Ascending aorta (tissue), 2 donors: ENCODE results near the gene SLC49A3. TPM values are rescaled to one million over a fixed set of nuclear protein-coding genes. Genes with fewer than 3 reads are reported as not detected.
A peak's percentile ranks its signal among the peaks of the same experiment; 100 is the strongest.

Experiments
- DNase-seq, 2 donors: peaks; one replicate each; pipeline ENCODE4 v3.0.0-alpha.2; 2019; ENCODE audit warnings: low spot score in 2 of 2
- H3K27ac ChIP-seq, 2 donors: fragments of 200-600 bp; sonication (generic); one replicate each; pipeline ENCODE4 v1.5.1; 2016 to 2017; ENCODE audit warnings: mild to moderate bottlenecking in 1 of 2
- H3K27me3 ChIP-seq: fragments of 200-600 bp; sonication (generic); one replicate; pipeline ENCODE4 v1.5.1; 2017
- H3K36me3 ChIP-seq, 2 donors: fragments of 200-600 bp; sonication (generic); one replicate each; pipeline ENCODE4 v1.5.1; 2016
- H3K4me1 ChIP-seq, 2 donors: fragments of 200-600 bp; sonication (generic); one replicate each; pipeline ENCODE4 v1.5.1; 2016 to 2017; ENCODE audit warnings: mild to moderate bottlenecking in 1 of 2
- H3K4me3 ChIP-seq, 2 donors: fragments of 200-600 bp; sonication (generic); one replicate each; pipeline ENCODE4 v1.5.1; 2016 to 2017; ENCODE audit warnings: mild to moderate bottlenecking in 1 of 2
- H3K9me3 ChIP-seq, 2 donors: fragments of 200-600 bp; sonication (generic); one replicate each; pipeline ENCODE4 v1.5.1; 2016
- intact Hi-C: fragments of 100-400 bp; cut with DNase I; formaldehyde crosslinking; loops from one replicate; pipeline ENCODE4 v1.15.1; 2023
- total RNA-seq: library from RNA; depleted of rRNA; stranded (reverse); fragments of >200 nt; gene quantifications from one replicate; pipeline ENCODE4 v1.1.0, GENCODE V29; 2016
- TF ChIP-seq, protein P1 (sequence below), 3 experiments: fragments of 200-600 bp in 2 of 3; fragments of 450-650 bp in 1 of 3; sonication (generic) in 2 of 3; IDR thresholded peaks; one replicate each; pipeline ENCODE4 v1.5.1; 2016 to 2019; ENCODE audit warnings: antibody characterized with exemption in 3 of 3, mild to moderate bottlenecking in 1 of 3, moderate library complexity in 1 of 3

Gene SLC49A3
- total RNA-seq, 1 donor from 2014 or later = 17.7 TPM

- intact Hi-C loops = no loop called here
- H3K36me3 ChIP-seq = no peaks in the 10 kb centered on the region
- no peaks in the 10 kb centered on the region for H3K9me3 ChIP-seq
- no peak overlapping the region for H3K4me3 ChIP-seq
- no peaks in the 10 kb centered on the region for H3K27me3 ChIP-seq
- peak in 1 of 2 donors; percentile 35 for DNase-seq
- no peaks in the 10 kb centered on the region for H3K4me1 ChIP-seq
- TF ChIP-seq, protein P1, sequence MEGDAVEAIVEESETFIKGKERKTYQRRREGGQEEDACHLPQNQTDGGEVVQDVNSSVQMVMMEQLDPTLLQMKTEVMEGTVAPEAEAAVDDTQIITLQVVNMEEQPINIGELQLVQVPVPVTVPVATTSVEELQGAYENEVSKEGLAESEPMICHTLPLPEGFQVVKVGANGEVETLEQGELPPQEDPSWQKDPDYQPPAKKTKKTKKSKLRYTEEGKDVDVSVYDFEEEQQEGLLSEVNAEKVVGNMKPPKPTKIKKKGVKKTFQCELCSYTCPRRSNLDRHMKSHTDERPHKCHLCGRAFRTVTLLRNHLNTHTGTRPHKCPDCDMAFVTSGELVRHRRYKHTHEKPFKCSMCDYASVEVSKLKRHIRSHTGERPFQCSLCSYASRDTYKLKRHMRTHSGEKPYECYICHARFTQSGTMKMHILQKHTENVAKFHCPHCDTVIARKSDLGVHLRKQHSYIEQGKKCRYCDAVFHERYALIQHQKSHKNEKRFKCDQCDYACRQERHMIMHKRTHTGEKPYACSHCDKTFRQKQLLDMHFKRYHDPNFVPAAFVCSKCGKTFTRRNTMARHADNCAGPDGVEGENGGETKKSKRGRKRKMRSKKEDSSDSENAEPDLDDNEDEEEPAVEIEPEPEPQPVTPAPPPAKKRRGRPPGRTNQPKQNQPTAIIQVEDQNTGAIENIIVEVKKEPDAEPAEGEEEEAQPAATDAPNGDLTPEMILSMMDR (IDR thresholded peaks at IDR 0.05) = no peak
- H3K27ac ChIP-seq = no peak overlapping the region
These were observed 24.2 kb downstream of the SLC49A3 start for GRCh38 chr4:664713-665231.

DNA sequence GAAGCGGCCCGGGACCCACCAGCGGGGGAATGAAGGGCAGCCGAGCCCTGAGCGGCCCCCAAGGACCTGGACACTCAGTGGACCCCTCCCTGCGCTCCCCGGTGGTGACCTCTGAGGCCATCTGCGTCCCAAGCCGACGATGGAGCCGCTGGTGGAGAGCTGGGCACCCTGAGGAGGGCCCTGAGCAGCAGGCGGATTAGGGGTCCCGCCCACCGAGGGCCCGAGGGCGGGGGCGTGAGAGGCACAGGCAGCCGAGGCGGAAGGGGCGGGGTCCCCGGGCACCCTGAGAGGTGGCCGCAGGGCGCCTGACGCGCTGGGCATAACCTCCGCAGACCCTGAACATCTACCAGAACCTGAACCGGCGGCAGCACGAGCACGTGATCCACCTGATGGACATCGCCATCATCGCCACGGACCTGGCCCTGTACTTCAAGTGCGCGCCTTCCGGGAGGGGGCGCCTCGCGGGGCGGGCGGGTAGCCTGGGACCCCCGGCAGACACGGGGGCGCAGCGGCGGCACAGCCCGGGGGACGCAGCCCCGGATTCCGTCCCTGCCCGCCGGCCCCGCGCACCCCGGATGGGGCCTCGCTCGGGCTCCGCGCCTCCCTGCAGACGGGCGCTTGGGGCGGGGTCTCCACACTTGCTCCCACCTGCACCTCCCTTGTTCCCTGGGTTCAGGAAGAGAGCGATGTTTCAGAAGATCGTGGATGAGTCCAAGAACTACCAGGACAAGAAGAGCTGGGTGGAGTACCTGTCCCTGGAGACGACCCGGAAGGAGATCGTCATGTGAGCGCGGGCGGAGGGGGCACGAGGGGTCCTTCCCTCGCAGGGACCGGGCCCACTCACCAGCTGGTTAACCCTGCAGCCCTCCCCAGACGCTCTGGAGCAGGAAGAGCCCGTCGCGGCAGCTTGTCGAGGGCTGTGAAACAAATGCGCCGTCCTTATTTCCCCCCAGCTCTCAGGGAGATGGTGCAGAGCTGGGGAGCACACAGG, 25.2 kb downstream of the SLC49A3 start:
- peak in 1 of 2 donors; percentile 76 for DNase-seq
- Histone ChIP-seq H3K36me3 (no peaks in the 10 kb centered on the region), H3K4me3 (peak overlapping the region; percentile 56 to 59), H3K4me1 (no peaks in the 10 kb centered on the region), H3K27ac (no peak overlapping the region), H3K27me3 (no peaks in the 10 kb centered on the region), H3K9me3 (no peaks in the 10 kb centered on the region)
- intact Hi-C loops = no loop called here
- TF ChIP-seq, protein P1 (IDR thresholded peaks at IDR 0.05) = no peak

- no peaks in the 10 kb centered on the region for H3K36me3 ChIP-seq
- peak overlapping the region; percentile 56 to 59 for H3K4me3 ChIP-seq
- no peak for DNase-seq
- H3K9me3 ChIP-seq = no peaks in the 10 kb centered on the region
- H3K4me1 ChIP-seq = no peaks in the 10 kb centered on the region
- TF ChIP-seq, protein P1 (IDR thresholded peaks at IDR 0.05) = no peak
- H3K27ac ChIP-seq = no peak overlapping the region
- no peaks in the 10 kb centered on the region for H3K27me3 ChIP-seq
- intact Hi-C loops = no loop called here
These were observed 25.9 kb downstream of the SLC49A3 start for GRCh38 chr4:663046-663437.

DNA sequence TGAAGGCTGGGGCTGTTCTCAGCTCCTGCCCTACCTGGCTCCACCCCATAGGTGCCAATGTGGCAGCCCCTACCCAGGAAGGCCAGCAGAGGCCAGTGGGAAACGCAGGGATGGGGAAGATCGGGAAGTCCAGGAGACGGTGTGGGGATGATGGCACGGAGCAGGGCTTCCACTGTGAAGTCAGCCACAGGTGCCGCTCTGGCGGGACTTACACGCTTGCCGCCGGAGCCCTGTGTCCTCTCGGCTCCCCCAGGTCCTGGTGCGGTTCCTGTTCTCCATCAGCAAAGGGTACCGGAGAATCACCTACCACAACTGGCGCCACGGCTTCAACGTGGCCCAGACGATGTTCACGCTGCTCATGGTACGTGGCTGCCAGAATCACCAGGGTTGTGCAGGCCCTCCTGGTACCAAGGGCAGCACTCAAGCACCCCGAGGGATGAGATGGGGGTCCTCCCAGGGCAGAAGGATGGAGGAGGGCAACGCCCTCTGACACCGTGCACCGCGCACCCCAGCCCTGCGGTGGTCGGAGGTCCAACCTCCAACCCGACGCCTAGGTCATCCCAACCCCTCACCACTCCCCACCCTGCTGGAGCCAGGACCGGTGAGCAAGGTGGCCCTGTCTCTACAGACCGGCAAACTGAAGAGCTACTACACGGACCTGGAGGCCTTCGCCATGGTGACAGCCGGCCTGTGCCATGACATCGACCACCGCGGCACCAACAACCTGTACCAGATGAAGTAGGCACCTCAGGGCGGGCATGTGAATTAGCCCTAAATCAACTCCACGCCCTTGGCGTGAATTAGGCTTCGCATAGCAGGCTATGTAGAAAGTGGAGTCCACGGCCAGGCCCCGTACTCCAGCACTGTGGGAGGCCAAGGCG, 26.8 kb downstream of the SLC49A3 start:
- H3K4me3 ChIP-seq = no peak overlapping the region
- no peaks in the 10 kb centered on the region for H3K4me1 ChIP-seq
- TF ChIP-seq, protein P1 (IDR thresholded peaks at IDR 0.05) = no peak
- no peaks in the 10 kb centered on the region for H3K36me3 ChIP-seq
- H3K27me3 ChIP-seq = no peaks in the 10 kb centered on the region
- H3K27ac ChIP-seq = no peak overlapping the region
- no peaks in the 10 kb centered on the region for H3K9me3 ChIP-seq
- DNase-seq = peak in 1 of 2 donors; percentile 58
- intact Hi-C loops = no loop called here

- DNase-seq = no peak
- intact Hi-C loops = no loop called here
- Histone ChIP-seq H3K27ac (no peak overlapping the region), H3K36me3 (no peaks in the 10 kb centered on the region), H3K9me3 (no peaks in the 10 kb centered on the region), H3K4me3 (no peak overlapping the region), H3K27me3 (no peaks in the 10 kb centered on the region), H3K4me1 (no peaks in the 10 kb centered on the region)
- TF ChIP-seq, protein P1 (IDR thresholded peaks at IDR 0.05) = no peak
These were observed 27.7 kb downstream of the SLC49A3 start for GRCh38 chr4:661231-661630.
